Stomach (tissue), 4 donors: ENCODE results near the gene STAT5A.

Experiments
- CTCF ChIP-seq, 7 experiments: fragments of 450-650 bp in 4 of 7; fragments of 200-600 bp in 3 of 7; sonication (generic) in 3 of 7; IDR thresholded peaks; one replicate each; pipeline ENCODE4 v1.5.1; 2016 to 2019; ENCODE audit warnings: antibody characterized with exemption in 7 of 7, control low read depth in 2 of 7, mild to moderate bottlenecking in 1 of 7
- POLR2A ChIP-seq, 4 donors: fragments of 450-650 bp; IDR thresholded peaks; one replicate each; pipeline ENCODE4 v1.6.1; 2016; ENCODE audit warnings: antibody characterized with exemption in 4 of 4, control low read depth in 2 of 4, mild to moderate bottlenecking in 1 of 4, moderate library complexity in 1 of 4
- POLR2AphosphoS5 ChIP-seq, 3 donors: sonication (generic); formaldehyde crosslinking; IDR thresholded peaks; one replicate each; pipeline ENCODE4 v1.6.1; 2016; ENCODE audit warnings: antibody characterized with exemption in 3 of 3

- TF ChIP-seq CTCF (IDR thresholded peaks at IDR 0.05) = no peak
- TF ChIP-seq POLR2AphosphoS5 (IDR thresholded peaks at IDR 0.05) = no peak
- TF ChIP-seq POLR2A (IDR thresholded peaks at IDR 0.05) = no peak
Observed at GRCh38 chr17:42266462-42266861, 21.8 kb upstream of the STAT5A start.
